Small intestine (tissue), 7 donors: ENCODE measurements around the gene BMPR2. TPM values are rescaled to one million over a fixed set of nuclear protein-coding genes. Genes with fewer than 3 reads are reported as not detected.
A peak's percentile ranks its signal among the peaks of the same experiment; 100 is the strongest.
"Not testable (repeated sequence)": the region's sequence is repeated elsewhere in the genome, so short reads cannot be mapped to it uniquely, and the experiment has no call there.

ENCODE experiments used
- DNase-seq, 2 donors: peaks; one replicate each; pipeline versions ENCODE4 v3.0.0 to v3.0.0-alpha.2; 2013
- FAIRE-seq: peaks from 2 replicates; lab custom pipeline; 2012; peaks lifted over from hg19 to GRCh38; lab: Jason Lieb, UNC
- H3K27ac ChIP-seq, 3 donors: one replicate each; pipeline ENCODE4 v1.5.1; 2013; ENCODE audit warnings: low read length in 2 of 3, mild to moderate bottlenecking in 2 of 3, control low read depth in 1 of 3, inconsistent platforms in 1 of 3, low read depth in 1 of 3, moderate library complexity in 1 of 3
- H3K27me3 ChIP-seq, 3 donors: one replicate each; pipeline ENCODE4 v1.6.1; 2013; ENCODE audit warnings: low read length in 3 of 3, inconsistent platforms in 1 of 3; ENCODE audit not compliant: control insufficient read depth in 3 of 3, insufficient read depth in 3 of 3
- H3K36me3 ChIP-seq, 3 donors: one replicate each; pipeline ENCODE4 v1.6.1; 2013; ENCODE audit warnings: low read length in 3 of 3, inconsistent platforms in 1 of 3, low read depth in 1 of 3, mild to moderate bottlenecking in 1 of 3, moderate library complexity in 1 of 3; ENCODE audit not compliant: control insufficient read depth in 3 of 3, insufficient read depth in 2 of 3
- H3K4me1 ChIP-seq, 3 donors: one replicate each; pipeline ENCODE4 v1.6.1; 2013; ENCODE audit warnings: low read length in 2 of 3, inconsistent platforms in 1 of 3, low read depth in 1 of 3, mild to moderate bottlenecking in 1 of 3, moderate library complexity in 1 of 3; ENCODE audit not compliant: control insufficient read depth in 3 of 3, insufficient read depth in 2 of 3
- H3K4me3 ChIP-seq, 3 donors: one replicate each; pipeline ENCODE4 v1.5.1; 2013; ENCODE audit warnings: low read length in 3 of 3, control low read depth in 1 of 3, inconsistent platforms in 1 of 3, low read depth in 1 of 3, mild to moderate bottlenecking in 1 of 3, moderate library complexity in 1 of 3
- H3K9me3 ChIP-seq, 2 donors: one replicate each; pipeline ENCODE4 v1.6.1; 2013; ENCODE audit warnings: low read depth in 1 of 2, low read length in 1 of 2; ENCODE audit not compliant: control insufficient read depth in 2 of 2, insufficient read depth in 1 of 2
- WGBS, 3 donors: extraction: QIAGEN DNeasy Blood & Tissue Kit; methylation state at CpG; one replicate each; pipeline ENCODE4 v1.1.7; 2013; 5-methylcytosine and 5-hydroxymethylcytosine counted together
- polyA plus RNA-seq, 4 donors: library from polyadenylated mRNA; stranded (reverse) in 3 of 4; unstranded in 1 of 4; fragments of 200-250 nt in 3 of 4; fragments of 120-200 nt in 1 of 4; gene quantifications; one replicate each; pipeline versions ENCODE4 v1.2.1 to v1.2.3, GENCODE V29; 2013
- donor health status: healthy with polysubstance abuse.
- donor health status: control.
- donor health status: control.
- donor health status: Bipolar disorder and iron deficiency.
- donor health status: healthy.

BMPR2 gene
- polyA plus RNA-seq, 4 donors = 2.2 to 22.8 (median 6.5) TPM

DNA sequence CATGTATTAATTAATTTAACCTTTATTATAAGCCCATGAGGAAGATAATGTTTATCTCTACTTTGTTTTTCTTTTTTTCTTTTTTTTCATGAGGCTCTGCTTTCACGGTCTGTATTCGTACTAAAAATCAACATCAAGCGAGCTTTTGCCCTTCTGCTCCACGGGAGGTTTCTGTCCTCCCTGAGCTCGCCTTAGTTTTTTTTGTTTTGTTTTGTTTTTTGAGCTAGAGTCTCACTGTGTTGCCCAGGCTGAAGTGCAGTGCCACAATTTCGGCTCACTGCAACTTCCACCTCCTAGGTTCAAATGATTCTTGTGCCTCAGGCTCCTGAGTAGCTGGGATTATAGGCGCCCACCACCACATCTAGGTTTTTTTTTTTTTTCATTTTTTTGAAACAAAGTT lies 29.9 kb upstream of the BMPR2 start:
- Histone ChIP-seq H3K9me3 (no peaks in the 10 kb centered on the region), H3K4me1 (no peaks in the 10 kb centered on the region), H3K4me3 (no peak overlapping the region), H3K27ac (no peak overlapping the region), H3K36me3 (no peaks in the 10 kb centered on the region), H3K27me3 (no peaks in the 10 kb centered on the region)
- FAIRE-seq = no peak
- DNase-seq = no peak
- 95 to 96% (median 96%) methylated on average over 7 of the region's 7 CpGs for WGBS, 3 donors

DNA sequence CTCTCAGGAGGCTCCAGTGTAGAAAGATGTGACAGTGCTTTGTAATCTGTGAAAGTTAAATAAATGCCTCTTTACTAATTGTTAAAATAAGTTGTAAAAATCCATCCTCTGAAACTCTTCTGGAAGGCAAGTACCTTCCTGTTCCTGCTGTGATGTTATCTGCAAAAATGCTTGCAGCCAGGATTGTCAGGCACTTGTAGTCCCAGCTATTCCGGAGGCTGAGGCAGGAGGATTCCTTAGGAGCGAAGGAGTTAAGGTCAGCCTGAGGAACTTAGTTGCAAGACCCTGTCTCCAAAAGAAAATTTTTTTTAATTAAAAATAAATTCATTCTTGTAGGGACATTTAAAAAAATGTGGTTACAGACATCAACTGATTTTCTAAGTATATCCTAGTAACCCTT lies 22.7 kb upstream of the BMPR2 start:
- H3K4me1 ChIP-seq = no peaks in the 10 kb centered on the region
- H3K27ac ChIP-seq = no peak overlapping the region
- no peaks in the 10 kb centered on the region for H3K36me3 ChIP-seq
- no peak overlapping the region for H3K4me3 ChIP-seq
- 94 to 96% (median 96%) methylated on average over 2 of the region's 2 CpGs for WGBS, 3 donors
- H3K27me3 ChIP-seq = no peaks in the 10 kb centered on the region
- H3K9me3 ChIP-seq = no peaks in the 10 kb centered on the region
- DNase-seq = no peak
- FAIRE-seq = no peak

DNA sequence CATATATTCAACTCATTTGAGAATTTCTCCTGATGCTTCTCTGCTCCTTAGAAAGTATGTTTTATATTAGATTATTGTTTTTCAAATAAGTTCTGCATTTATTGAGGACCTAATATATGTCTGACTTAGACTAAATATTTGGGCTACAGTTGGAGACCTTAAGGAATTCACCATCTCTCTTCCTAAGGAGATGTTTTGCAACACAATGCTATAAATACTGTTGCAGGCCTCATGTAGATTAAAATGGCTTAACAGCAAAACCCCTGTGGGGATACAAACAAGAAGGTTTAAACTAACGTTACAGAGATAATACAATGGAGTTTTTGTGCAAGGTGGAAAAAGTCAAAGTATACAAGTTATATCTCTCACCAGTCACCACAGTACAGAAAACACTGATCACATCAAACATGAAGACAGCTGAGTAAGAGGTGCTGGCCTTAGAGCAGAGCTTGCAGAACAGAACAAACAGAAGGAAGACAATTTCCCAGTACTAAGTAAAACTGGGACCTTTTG lies 20.1 kb upstream of the BMPR2 start:
- DNase-seq (no peak), FAIRE-seq (no peak)
- Histone ChIP-seq H3K27me3 (no peaks in the 10 kb centered on the region), H3K27ac (no peak overlapping the region), H3K36me3 (peaks cover 0 to 3% (median 0%) of the 10 kb centered on the region in 3 donors), H3K4me3 (no peak overlapping the region), H3K9me3 (no peaks in the 10 kb centered on the region), H3K4me1 (no peaks in the 10 kb centered on the region)
- 45 to 66% (median 58%) methylated on average over 1 of the region's 1 CpG for WGBS, 3 donors

DNA sequence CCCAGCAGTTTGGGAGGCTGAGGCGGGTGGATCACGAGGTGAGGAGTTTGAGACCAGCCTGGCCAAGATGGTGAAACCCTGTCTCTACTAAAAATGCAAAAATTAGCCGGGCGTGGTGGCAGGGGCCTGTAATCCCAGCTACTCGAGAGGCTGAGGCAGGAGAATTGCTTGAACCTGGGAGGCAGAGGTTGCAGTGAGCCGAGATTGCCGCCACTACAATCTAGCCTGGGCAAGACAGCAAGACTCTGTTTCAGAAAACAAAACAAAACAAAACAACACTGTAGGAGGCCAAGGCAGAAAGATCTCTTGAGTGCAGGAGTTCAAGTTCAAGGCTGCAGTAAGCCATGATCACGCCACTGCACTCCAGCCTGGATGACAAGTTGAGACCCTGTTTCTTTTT lies 17.2 kb upstream of the BMPR2 start:
- not testable (repeated sequence) for FAIRE-seq, H3K27me3 ChIP-seq, H3K36me3 ChIP-seq, H3K9me3 ChIP-seq, H3K4me3 ChIP-seq, DNase-seq, H3K27ac ChIP-seq, H3K4me1 ChIP-seq
- WGBS, 3 donors = 94 to 97% (median 95%) methylated on average over 8 of the region's 8 CpGs

DNA sequence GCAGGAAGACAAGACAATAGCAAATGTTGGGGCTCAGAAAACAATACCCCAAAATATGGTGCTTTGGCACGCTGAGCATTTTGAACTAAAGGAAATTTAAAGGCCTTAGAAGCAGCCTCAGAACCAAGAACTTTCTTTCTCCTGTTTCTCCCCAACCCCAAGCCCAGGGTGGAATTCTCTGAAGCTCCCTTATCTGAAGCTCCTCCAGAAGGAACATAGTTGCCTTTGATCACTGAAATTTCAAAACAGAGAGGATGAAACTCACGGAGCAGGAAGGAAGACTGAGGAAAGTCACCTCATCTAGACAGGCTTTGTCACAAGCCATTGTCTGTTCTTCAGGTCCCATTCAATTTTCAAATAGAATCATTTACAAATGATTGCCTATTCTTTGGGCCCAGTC lies 15.5 kb upstream of the BMPR2 start:
- 89 to 95% (median 94%) methylated on average over 2 of the region's 2 CpGs for WGBS, 3 donors
- H3K36me3 ChIP-seq = peaks cover 0 to 5% (median 0%) of the 10 kb centered on the region in 3 donors
- H3K27ac ChIP-seq = no peak overlapping the region
- DNase-seq = no peak
- no peaks in the 10 kb centered on the region for H3K9me3 ChIP-seq
- no peaks in the 10 kb centered on the region for H3K4me1 ChIP-seq
- H3K27me3 ChIP-seq = no peaks in the 10 kb centered on the region
- no peak overlapping the region for H3K4me3 ChIP-seq
- no peak for FAIRE-seq

DNA sequence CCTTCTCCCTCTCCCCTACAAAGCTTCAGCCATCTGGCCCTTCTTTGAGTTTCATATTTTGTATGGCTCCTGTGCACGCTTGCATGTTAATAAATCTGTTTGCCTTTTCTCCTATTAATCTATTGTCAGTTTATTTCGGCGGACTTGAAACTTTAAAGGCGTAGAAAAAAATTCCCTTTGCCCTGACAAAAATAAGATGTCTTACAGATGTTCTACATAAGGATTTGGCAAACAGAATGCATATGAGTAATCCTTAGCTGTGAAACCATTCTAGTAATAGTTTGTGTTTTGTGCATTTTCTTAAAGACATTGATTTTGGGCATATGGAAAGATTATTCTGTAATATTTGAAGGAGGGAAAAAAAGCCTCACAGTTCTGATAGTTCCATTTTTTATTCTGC lies 15.0 kb upstream of the BMPR2 start:
- 82 to 95% (median 93%) methylated on average over 4 of the region's 4 CpGs for WGBS, 3 donors
- Histone ChIP-seq H3K36me3 (peaks cover 0 to 5% (median 0%) of the 10 kb centered on the region in 3 donors), H3K9me3 (no peaks in the 10 kb centered on the region), H3K4me1 (no peaks in the 10 kb centered on the region), H3K4me3 (no peak overlapping the region), H3K27me3 (no peaks in the 10 kb centered on the region), H3K27ac (no peak overlapping the region)
- FAIRE-seq (no peak), DNase-seq (no peak)

DNA sequence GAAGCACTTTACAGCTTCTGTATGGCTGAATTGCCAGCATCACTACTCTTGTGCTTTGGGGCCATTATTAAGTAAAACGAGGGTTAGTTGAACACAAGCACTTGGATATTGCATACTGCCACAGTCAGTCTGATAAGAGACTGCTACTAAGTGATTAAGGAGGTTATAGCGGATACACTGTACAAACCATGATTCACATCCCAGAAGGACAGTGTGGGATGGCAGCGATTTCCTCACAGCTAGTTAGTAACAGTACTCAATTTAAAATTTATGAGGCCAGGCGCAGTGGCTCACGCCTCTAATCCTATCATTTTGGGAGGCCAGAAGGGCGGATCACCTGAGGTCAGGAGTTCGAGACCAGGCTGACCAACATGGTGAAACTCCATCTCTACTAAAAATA lies 2.6 kb upstream of the BMPR2 start:
- Histone ChIP-seq H3K9me3 (no peaks in the 10 kb centered on the region), H3K4me1 (peaks cover 0 to 4% (median 0%) of the 10 kb centered on the region in 3 donors), H3K36me3 (no peaks in the 10 kb centered on the region), H3K27me3 (no peaks in the 10 kb centered on the region), H3K4me3 (no peak overlapping the region), H3K27ac (no peak overlapping the region)
- DNase-seq (no peak), FAIRE-seq (no peak)
- WGBS, 3 donors = 77 to 88% (median 83%) methylated on average over 7 of the region's 7 CpGs

DNA sequence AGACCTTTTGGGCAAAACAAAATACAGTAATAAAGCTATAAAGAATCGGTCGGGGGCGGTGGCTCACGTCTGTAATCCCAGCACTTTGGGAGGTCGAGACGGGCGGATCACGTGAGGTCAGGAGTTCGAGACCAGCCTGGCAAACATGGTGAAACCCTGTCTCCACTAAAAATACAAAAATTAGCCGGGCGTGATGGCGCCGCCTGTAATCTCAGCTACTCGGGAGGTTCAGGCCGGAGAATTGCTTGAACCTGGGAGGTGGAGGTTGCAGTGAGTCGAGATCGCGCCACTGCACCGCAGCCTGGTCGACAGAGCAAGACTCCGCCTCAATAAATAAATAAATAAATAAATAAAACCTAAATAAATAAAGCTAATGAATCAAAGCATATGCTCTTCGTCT lies 1.7 kb upstream of the BMPR2 start:
- H3K27ac ChIP-seq = peak overlapping the region in 1 of 3 donors; percentile 97
- not testable (repeated sequence) for H3K4me3 ChIP-seq, DNase-seq

DNA sequence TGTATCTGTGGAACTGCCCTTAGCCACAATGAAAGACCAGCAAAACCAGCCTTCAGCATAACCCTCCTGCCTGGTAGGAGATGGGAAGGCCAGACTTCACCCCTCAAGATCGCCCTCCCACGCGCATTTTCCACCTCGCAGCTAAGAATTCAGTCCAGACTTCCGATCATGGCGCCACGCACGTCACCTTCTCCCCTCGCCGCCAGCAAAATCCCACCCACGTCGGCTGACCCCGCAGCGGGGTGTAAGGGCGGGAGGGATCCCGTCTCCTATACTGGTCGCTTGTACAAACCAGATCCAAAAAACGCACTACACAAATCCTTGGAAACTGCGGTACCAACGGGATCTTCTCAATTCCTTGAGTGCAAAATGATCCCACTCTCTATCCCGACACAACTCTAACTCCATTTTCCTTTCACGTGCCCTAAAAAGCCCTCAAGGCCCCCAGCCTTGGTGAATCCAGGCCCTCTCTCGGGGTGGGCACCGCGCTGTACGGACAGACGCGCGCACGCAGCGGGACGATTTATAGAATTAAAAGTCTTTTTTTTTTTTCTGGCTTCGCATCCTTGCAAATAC lies 1.0 kb upstream of the BMPR2 start:
- FAIRE-seq = no peak
- H3K27me3 ChIP-seq = no peaks in the 10 kb centered on the region
- no peaks in the 10 kb centered on the region for H3K36me3 ChIP-seq
- peak overlapping the region in 2 of 3 donors; percentile 97 to 99 for H3K27ac ChIP-seq
- peaks cover 2 to 4% (median 2%) of the 10 kb centered on the region in 3 donors for H3K4me1 ChIP-seq
- DNase-seq = peak; percentile 21 to 81
- no peaks in the 10 kb centered on the region for H3K9me3 ChIP-seq
- H3K4me3 ChIP-seq = peak overlapping the region; percentile 79 to 91 (median 85)
- WGBS, 3 donors = 1% methylated on average over 33 of the region's 33 CpGs

More for the DNA sequence above, 1.7 kb upstream of the BMPR2 start:
- H3K9me3 ChIP-seq, H3K27me3 ChIP-seq, FAIRE-seq, H3K4me1 ChIP-seq, H3K36me3 ChIP-seq: not testable (repeated sequence)
- 82 to 86% (median 86%) methylated on average over 22 of the region's 22 CpGs for WGBS, 3 donors
